GM12878 (cell line): Measurements from ENCODE around the gene BCL2. TPM values are rescaled to one million over a fixed set of nuclear protein-coding genes. Genes with fewer than 3 reads are reported as not detected.

ENCODE experiments used
- CEBPB ChIP-seq, 2 experiments: fragments of 150-350 bp in 1 of 2; IDR thresholded peaks; 2 replicates each; pipeline ENCODE4 v1.6.1; 2012 to 2014; ENCODE audit warnings: low read depth in 2 of 2, low read length in 2 of 2, borderline replicate concordance in 1 of 2, inconsistent platforms in 1 of 2
- CHD1 ChIP-seq: IDR thresholded peaks from 2 replicates; pipeline ENCODE4 v1.6.1; 2012; ENCODE audit warnings: low read depth, low read length, improper control_type of control experiment
- EGR1 ChIP-seq, 2 experiments: IDR thresholded peaks; 1 replicate in 1 of 2; 2 replicates in 1 of 2; pipeline ENCODE4 v1.6.1; 2011 to 2012; ENCODE audit warnings: low read depth in 2 of 2, low read length in 2 of 2, borderline replicate concordance in 1 of 2, mild to moderate bottlenecking in 1 of 2, moderate library complexity in 1 of 2
- GABPA ChIP-seq: IDR thresholded peaks from 2 replicates; pipeline ENCODE4 v1.6.1; 2014; ENCODE audit warnings: antibody characterized with exemption, low read depth, mild to moderate bottlenecking, inconsistent platforms
- GATAD2B ChIP-seq: fragments of 450-650 bp; conservative IDR thresholded peaks from 2 replicates; pipeline ENCODE4 v1.6.1; 2017; ENCODE audit warnings: low read depth, mild to moderate bottlenecking, moderate library complexity
- MLLT1 ChIP-seq: fragments of 450-650 bp; IDR thresholded peaks from 2 replicates; pipeline ENCODE4 v1.6.1; 2016; ENCODE audit warnings: mild to moderate bottlenecking
- MTA2 ChIP-seq: fragments of 450-650 bp; IDR thresholded peaks from 2 replicates; pipeline ENCODE4 v1.6.1; 2016; ENCODE audit warnings: low read depth, mild to moderate bottlenecking, moderate library complexity
- MYC ChIP-seq: IDR thresholded peaks from 2 replicates; pipeline ENCODE4 v1.6.1; 2011; ENCODE audit warnings: mild to moderate bottlenecking, low read length, moderate library complexity, inconsistent platforms; ENCODE audit not compliant: insufficient read depth, insufficient replicate concordance, insufficient read length, severe bottlenecking
- POLR2A ChIP-seq: IDR thresholded peaks from 2 replicates; pipeline ENCODE4 v1.6.1; 2011; ENCODE audit warnings: low read depth, mild to moderate bottlenecking, low read length
- POLR2AphosphoS5 ChIP-seq: IDR thresholded peaks from 2 replicates; pipeline ENCODE4 v1.6.1; 2011; ENCODE audit warnings: mild to moderate bottlenecking, low read length, inconsistent platforms
- RB1 ChIP-seq: fragments of 450-650 bp; formaldehyde crosslinking; IDR thresholded peaks from 2 replicates; pipeline ENCODE4 v1.6.1; 2017; ENCODE audit warnings: mild to moderate bottlenecking, borderline replicate concordance
- RFX5 ChIP-seq: IDR thresholded peaks from 2 replicates; pipeline ENCODE4 v1.6.1; 2011; ENCODE audit warnings: low read depth, low read length, improper control_type of control experiment
- SIX5 ChIP-seq: IDR thresholded peaks from 2 replicates; pipeline ENCODE4 v1.6.1; 2011; ENCODE audit warnings: mild to moderate bottlenecking, low read depth, low read length, moderate library complexity; ENCODE audit not compliant: severe bottlenecking
- TAF1 ChIP-seq: IDR thresholded peaks from 2 replicates; pipeline ENCODE4 v1.6.1; 2011; ENCODE audit warnings: mild to moderate bottlenecking, low read depth, low read length, borderline replicate concordance
- YY1 ChIP-seq: IDR thresholded peaks from 2 replicates; pipeline ENCODE4 v1.6.1; 2011; ENCODE audit warnings: low read depth, mild to moderate bottlenecking, low read length
- ZNF384 ChIP-seq: IDR thresholded peaks from 2 replicates; pipeline ENCODE4 v1.6.1; 2012; ENCODE audit warnings: low read depth, mild to moderate bottlenecking, low read length, improper control_type of control experiment, borderline replicate concordance
- polyA plus RNA-seq, 11 experiments: library from polyadenylated mRNA; depleted of rRNA in 4 of 11; unstranded in 6 of 11; stranded (reverse) in 5 of 11; fragments of >200 nt; fragmentation: Nextera tagmentation in 4 of 11; fragmentation: Illumina TruSeq in 1 of 11; extraction: Ambion mirVana in 4 of 11; extraction: Trizol in 1 of 11; gene quantifications; 1 replicate in 1 of 11; 2 replicates in 10 of 11; pipeline versions ENCODE4 v1.2.1 to v1.2.3, GENCODE V29; 2011 to 2016; ENCODE audit warnings: inconsistent platforms in 2 of 11, missing spikeins in 2 of 11, low read depth in 1 of 11
- total RNA-seq, 4 experiments: library from RNA; depleted of rRNA in 3 of 4; stranded (reverse); fragments of >200 nt in 3 of 4; fragmentation: Illumina TruSeq in 1 of 4; extraction: Trizol in 1 of 4; gene quantifications; 2 replicates each; pipeline versions ENCODE4 v1.2.1 to v1.2.3, GENCODE V29; 2013 to 2021
- TF ChIP-seq, protein P1 (sequence below): fragments of 450-650 bp; formaldehyde crosslinking; IDR thresholded peaks from 2 replicates; pipeline ENCODE4 v1.5.0; 2022; ENCODE audit warnings: mild to moderate bottlenecking, missing genetic modification characterization

BCL2 gene
- total and polyA plus RNA-seq, 10 of the 15 experiments (the other 5 are each of a cell fraction or from before 2014, with no cell fraction given), result 4.1 to 47.8 (median 19.3) TPM

DNA sequence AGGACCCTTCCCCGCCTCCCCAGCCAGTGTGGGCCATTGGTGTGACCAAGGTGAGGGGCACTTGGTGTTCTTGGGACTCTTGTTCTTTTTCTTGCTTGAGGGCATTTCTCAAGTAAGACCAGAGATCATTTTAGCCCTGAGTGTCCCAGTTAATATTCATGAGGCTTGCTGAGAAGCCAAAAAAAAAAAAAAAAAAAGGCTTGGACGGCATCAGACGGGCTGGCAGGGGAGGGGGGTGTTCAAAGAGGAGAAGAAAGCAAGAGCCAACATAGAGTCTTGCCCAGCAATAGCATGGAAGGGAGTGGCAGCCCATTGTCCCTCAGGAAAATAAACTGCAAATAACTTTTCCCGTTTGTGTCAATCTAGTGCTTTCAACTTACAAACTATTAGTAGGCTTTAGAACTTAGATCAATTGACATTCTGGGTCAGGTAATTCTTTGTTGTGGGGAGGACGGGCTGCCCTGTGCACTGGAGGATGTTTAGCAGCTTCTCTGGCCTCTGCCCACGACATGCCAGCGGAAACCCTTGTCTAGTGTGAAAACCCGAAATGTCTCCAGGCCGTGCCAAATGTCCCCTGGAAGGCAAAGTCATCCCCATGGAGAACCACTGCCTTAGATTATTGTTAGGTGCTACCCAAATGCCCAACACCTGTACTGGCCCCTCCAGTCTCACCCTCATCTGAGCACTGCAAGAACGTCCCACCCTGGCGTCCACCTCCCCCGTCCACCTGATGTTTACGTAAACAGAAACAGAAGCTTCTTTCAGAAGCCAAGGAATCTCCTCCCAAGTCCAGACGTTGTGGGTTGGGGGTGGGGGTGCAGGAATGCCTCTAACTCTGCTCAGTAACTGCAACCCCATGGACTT is 163.4 kb downstream of the BCL2 start (continued):
- TF ChIP-seq MLLT1 (peak; percentile 13; the same call in 1 of the 2 replicates), POLR2AphosphoS5 (peak; percentile 15), CEBPB (IDR thresholded peaks at IDR 0.05; ENCODE audit: borderline replicate concordance in 1 of 2, low read depth in 2 of 2, low read length in 2 of 2) (no peak), TAF1 (no peak), CHD1 (no peak), ZNF384 (peak; percentile 80), YY1 (no peak), RFX5 (no peak), MYC (no peak), EGR1 (IDR thresholded peaks at IDR 0.05; ENCODE audit: borderline replicate concordance in 1 of 2, low read depth in 2 of 2, low read length in 2 of 2) (no peak), POLR2A (peak; percentile 50), RB1 (no peak), MTA2 (no peak), GATAD2B (no peak), GABPA (no peak), SIX5 (no peak)
- TF ChIP-seq, protein P1, sequence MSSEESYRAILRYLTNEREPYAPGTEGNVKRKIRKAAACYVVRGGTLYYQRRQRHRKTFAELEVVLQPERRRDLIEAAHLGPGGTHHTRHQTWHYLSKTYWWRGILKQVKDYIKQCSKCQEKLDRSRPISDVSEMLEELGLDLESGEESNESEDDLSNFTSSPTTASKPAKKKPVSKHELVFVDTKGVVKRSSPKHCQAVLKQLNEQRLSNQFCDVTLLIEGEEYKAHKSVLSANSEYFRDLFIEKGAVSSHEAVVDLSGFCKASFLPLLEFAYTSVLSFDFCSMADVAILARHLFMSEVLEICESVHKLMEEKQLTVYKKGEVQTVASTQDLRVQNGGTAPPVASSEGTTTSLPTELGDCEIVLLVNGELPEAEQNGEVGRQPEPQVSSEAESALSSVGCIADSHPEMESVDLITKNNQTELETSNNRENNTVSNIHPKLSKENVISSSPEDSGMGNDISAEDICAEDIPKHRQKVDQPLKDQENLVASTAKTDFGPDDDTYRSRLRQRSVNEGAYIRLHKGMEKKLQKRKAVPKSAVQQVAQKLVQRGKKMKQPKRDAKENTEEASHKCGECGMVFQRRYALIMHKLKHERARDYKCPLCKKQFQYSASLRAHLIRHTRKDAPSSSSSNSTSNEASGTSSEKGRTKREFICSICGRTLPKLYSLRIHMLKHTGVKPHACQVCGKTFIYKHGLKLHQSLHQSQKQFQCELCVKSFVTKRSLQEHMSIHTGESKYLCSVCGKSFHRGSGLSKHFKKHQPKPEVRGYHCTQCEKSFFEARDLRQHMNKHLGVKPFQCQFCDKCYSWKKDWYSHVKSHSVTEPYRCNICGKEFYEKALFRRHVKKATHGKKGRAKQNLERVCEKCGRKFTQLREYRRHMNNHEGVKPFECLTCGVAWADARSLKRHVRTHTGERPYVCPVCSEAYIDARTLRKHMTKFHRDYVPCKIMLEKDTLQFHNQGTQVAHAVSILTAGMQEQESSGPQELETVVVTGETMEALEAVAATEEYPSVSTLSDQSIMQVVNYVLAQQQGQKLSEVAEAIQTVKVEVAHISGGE, result no peak
- TF ChIP-seq, all 136 proteins: peak for 6
